ENCODE data around the gene AGK.

GRCh38 chr7:141585592-141586510 is 34.6 kb downstream of the AGK start:
- TF ChIP-seq, protein P1, sequence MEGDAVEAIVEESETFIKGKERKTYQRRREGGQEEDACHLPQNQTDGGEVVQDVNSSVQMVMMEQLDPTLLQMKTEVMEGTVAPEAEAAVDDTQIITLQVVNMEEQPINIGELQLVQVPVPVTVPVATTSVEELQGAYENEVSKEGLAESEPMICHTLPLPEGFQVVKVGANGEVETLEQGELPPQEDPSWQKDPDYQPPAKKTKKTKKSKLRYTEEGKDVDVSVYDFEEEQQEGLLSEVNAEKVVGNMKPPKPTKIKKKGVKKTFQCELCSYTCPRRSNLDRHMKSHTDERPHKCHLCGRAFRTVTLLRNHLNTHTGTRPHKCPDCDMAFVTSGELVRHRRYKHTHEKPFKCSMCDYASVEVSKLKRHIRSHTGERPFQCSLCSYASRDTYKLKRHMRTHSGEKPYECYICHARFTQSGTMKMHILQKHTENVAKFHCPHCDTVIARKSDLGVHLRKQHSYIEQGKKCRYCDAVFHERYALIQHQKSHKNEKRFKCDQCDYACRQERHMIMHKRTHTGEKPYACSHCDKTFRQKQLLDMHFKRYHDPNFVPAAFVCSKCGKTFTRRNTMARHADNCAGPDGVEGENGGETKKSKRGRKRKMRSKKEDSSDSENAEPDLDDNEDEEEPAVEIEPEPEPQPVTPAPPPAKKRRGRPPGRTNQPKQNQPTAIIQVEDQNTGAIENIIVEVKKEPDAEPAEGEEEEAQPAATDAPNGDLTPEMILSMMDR (conservative IDR thresholded peaks at IDR 0.05; ENCODE audit: low read depth, low read length): no peak
- TF ChIP-seq EZH2 (IDR thresholded peaks at IDR 0.05; ENCODE audit: low read length, unreplicated experiment) (no peak), EZH2phosphoT487 (IDR thresholded peaks at IDR 0.05; ENCODE audit: borderline replicate concordance, low read length) (no peak)
